ENCODE results near the gene SHB.
"Not testable (repeated sequence)": the region's sequence is repeated elsewhere in the genome, so short reads cannot be mapped to it uniquely, and the experiment has no call there.

Gene SHB

DNA sequence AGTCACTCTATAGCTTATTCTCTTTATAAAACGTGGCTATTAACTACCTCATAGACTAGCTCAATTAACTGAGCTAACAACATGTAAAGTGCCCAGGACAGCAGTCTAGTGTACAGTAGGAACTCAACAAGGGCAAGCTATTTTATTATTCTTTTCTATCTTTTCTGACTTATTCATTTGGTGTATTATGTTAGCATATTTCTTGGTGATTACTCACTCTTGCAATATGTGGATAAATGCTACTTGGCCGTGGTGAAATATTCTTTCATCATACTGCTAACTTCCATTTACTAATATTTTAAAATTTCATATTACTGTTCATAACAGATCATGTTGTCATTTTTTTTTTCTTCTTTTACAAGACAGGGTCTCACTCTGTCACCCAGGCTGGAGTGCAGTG lies 170.0 kb downstream of the SHB start:
- DNase-seq (ENCODE audit: low read depth): peak; percentile 66
- H3K4me3 ChIP-seq (ENCODE audit: low read length): no peak overlapping the region
- TF ChIP-seq, protein P1, sequence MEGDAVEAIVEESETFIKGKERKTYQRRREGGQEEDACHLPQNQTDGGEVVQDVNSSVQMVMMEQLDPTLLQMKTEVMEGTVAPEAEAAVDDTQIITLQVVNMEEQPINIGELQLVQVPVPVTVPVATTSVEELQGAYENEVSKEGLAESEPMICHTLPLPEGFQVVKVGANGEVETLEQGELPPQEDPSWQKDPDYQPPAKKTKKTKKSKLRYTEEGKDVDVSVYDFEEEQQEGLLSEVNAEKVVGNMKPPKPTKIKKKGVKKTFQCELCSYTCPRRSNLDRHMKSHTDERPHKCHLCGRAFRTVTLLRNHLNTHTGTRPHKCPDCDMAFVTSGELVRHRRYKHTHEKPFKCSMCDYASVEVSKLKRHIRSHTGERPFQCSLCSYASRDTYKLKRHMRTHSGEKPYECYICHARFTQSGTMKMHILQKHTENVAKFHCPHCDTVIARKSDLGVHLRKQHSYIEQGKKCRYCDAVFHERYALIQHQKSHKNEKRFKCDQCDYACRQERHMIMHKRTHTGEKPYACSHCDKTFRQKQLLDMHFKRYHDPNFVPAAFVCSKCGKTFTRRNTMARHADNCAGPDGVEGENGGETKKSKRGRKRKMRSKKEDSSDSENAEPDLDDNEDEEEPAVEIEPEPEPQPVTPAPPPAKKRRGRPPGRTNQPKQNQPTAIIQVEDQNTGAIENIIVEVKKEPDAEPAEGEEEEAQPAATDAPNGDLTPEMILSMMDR (conservative IDR thresholded peaks at IDR 0.05; ENCODE audit: low read length): no peak

DNA sequence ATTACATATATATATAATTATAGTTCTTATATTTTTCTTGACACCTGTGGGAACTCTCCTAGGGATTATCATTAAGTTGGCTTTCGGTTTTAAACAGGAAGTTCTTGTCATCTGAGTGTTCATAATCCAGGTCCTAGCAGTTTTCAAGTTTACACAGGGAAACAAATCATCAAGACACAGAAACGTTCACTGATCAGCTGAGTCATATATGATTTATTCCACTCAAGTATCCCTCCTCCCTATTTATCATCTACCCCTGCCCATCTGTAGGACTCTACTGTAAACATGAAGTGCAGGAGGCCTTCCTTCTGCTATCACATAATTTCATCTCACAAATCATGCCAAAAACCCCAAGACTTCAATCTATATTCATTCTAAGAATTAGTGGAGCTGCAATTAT lies 171.4 kb downstream of the SHB start:
- H3K4me3 ChIP-seq (ENCODE audit: low read length): no peak overlapping the region
- no peak for DNase-seq (ENCODE audit: low read depth)
- TF ChIP-seq, protein P1 (conservative IDR thresholded peaks at IDR 0.05; ENCODE audit: low read length): no peak

DNA sequence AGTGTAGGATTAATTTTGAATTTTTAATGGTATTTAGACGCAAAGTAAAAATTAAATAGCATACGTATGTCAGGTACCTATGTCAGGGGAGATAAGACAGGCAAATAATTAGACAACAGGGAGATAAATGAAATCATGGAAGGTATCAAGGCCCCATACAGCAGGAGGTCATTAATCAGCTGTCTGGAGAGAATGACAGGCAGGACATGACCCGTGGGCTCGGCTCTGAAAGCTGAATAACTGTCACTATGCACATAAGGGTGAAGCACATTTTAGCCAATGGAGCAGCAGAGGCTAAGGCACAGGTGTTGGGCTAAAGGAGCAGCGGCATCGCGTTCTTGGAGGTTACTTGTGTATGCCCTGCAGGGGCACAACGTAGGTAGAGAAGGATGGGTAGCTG lies 177.0 kb downstream of the SHB start:
- no peak for DNase-seq (ENCODE audit: low read depth)
- no peak overlapping the region for H3K4me3 ChIP-seq (ENCODE audit: low read length)
- TF ChIP-seq, protein P1 (conservative IDR thresholded peaks at IDR 0.05; ENCODE audit: low read length): no peak

DNA sequence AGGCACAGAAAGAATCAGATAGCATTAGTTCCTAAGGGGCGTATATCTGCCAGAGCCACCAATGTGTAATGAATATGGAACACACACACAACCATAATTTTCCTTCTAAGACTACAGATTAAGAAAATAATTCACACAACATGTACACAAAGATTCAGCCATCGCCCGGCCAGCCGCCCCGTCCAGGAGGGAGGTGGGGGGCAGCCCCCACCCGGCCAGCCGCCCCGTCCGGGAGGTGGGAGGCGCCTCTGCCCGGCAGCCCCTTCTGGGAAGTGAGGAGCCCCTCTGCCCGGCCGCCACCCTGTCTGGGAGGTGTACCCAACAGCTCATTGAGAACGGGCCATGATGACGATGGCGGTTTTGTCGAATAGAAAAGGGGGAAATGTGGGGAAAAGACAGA lies 178.0 kb downstream of the SHB start:
- DNase-seq (ENCODE audit: low read depth); H3K4me3 ChIP-seq (ENCODE audit: low read length): not testable (repeated sequence)

DNA sequence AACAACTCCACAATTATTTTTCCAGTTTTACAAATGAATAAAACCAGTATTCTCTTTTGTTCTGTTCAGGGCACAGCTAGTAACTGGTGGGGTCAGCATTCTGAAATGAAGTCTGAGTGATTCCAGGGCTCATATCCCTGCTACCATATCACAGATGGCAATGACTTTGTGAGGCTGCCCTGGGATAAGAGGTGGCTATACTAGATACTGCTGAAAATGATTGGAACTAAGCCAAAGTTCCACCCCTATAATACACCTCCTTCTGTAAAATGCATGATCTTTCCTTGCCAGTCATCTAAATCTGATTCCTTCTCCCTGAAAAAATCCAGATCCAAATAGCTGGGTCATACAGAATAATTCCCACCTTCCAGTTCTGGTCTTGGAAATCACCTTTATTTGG lies 179.5 kb downstream of the SHB start:
- TF ChIP-seq, protein P1 (conservative IDR thresholded peaks at IDR 0.05; ENCODE audit: low read length): no peak
- no peak for DNase-seq (ENCODE audit: low read depth)
- no peak overlapping the region for H3K4me3 ChIP-seq (ENCODE audit: low read length)

DNA sequence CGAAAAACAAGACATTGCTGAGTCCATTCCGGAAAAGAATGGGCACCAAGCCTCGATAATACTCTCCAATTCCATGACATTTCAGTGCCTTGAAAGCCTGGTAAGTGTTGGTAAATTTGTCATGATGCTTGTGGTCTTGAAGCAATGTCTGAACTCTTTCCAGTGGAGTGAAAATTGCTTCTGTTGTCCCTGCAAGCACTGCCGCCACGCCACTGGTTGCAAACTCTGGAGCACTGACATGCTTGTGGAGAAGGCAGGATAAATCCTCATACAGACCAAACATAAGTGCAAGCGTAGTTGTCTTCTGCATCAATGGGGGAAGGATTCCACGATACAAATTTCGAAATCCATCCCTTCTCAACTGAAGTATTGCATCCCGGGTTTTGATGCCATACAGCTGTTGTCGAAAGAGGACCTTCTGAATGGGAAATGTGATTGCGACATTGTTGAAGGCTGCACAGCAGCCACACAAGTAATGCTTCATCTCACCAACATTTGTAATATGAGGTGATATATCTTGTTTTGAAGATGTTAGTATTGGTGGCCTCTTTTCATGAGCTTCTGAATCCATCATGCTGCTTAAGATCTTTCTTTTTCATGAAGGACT lies 180.9 kb downstream of the SHB start:
- DNase-seq (ENCODE audit: low read depth): peak; percentile 56
- not testable (repeated sequence) for H3K4me3 ChIP-seq (ENCODE audit: low read length)

DNA sequence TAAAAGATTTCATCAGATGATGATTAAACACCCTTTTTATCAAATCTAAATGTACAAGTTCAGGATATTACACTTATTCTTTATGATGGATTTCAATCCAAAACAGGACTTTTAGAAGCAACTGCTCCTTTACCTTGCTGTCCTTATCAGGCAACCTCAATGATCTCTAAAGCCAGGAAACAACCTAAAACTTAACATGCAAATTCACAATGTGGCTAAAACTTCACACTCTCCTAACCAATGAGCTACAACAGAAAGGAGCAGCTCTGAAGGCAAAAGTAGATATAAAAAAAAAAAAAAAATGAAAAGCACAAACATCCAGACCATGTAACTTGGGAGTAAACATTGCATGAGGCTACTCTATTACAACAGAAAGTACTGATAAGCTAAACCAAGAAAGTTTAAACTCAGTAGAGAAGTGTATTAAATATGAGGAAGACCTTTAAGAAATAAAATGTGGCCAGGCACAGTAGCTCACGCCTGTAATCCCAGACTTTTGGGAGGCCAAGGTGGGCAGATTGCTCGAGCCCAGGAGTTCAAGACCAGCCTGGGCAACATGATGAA lies 188.0 kb downstream of the SHB start:
- DNase-seq (ENCODE audit: low read depth): no peak
- TF ChIP-seq, protein P1 (conservative IDR thresholded peaks at IDR 0.05; ENCODE audit: low read length): no peak

DNA sequence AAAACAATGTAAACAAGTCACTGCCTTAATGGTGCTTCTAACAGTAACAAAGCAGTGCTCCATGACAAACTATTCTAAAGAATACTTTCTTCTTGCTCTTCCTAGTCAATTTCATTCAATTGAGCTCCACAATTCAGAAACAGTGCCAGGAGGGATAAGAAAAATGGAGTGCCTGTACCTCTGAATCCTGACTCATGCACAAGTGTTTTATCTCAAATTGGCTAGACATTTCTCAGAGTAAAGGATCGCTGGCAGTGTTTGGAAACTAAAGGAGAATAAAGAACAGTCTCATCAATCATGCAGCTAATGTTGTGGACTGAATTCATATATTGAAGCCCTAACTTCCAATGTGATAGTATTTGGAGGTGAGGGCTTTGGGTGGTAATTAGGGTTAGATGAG lies 192.7 kb downstream of the SHB start:
- H3K4me3 ChIP-seq (ENCODE audit: low read length): no peak overlapping the region
- TF ChIP-seq, protein P1 (conservative IDR thresholded peaks at IDR 0.05; ENCODE audit: low read length): no peak
- DNase-seq (ENCODE audit: low read depth): no peak

More for the DNA sequence above, 188.0 kb downstream of the SHB start:
- H3K4me3 ChIP-seq (ENCODE audit: low read length): no peak overlapping the region

Measured in AG10803 (cell line).